CD4-positive, alpha-beta T cell treated with Interleukin-15 for 1 hour (primary cell): Measurements from ENCODE around the gene TPPP.

Experiments used
- DNase-seq: peaks from one replicate; pipeline ENCODE4 v3.0.0-alpha.2; 2020

TPPP gene

GRCh38 chr5:676699-677076 lies 16.5 kb downstream of the TPPP start:
- no peak for DNase-seq

- DNase-seq, result peak; percentile 11
Observed at GRCh38 chr5:675871-676698, 17.1 kb downstream of the TPPP start.

- DNase-seq, result no peak
Observed at GRCh38 chr5:675111-675870, 17.9 kb downstream of the TPPP start.

- no peak for DNase-seq
Observed at GRCh38 chr5:674630-675011, 18.5 kb downstream of the TPPP start.

GRCh38 chr5:673831-674629 lies 19.1 kb downstream of the TPPP start:
- no peak for DNase-seq

- DNase-seq, result no peak
Observed at GRCh38 chr5:673161-673830, 19.9 kb downstream of the TPPP start.

- peak; percentile 85 for DNase-seq
Observed at GRCh38 chr5:672329-673160, 20.6 kb downstream of the TPPP start.

- DNase-seq, result peak; percentile 66
Observed at GRCh38 chr5:671459-672328, 21.5 kb downstream of the TPPP start.

- DNase-seq, result no peak
Observed at GRCh38 chr5:670396-671270, 22.5 kb downstream of the TPPP start.

GRCh38 chr5:669842-670395 lies 23.2 kb downstream of the TPPP start:
- no peak for DNase-seq

GRCh38 chr5:669111-669841 lies 23.9 kb downstream of the TPPP start:
- no peak for DNase-seq

GRCh38 chr5:668283-668995 lies 24.7 kb downstream of the TPPP start:
- no peak for DNase-seq

- DNase-seq, result no peak
Observed at GRCh38 chr5:666816-667498, 26.2 kb downstream of the TPPP start.

- DNase-seq, result no peak
Observed at GRCh38 chr5:665956-666711, 27.0 kb downstream of the TPPP start.

- no peak for DNase-seq
Observed at GRCh38 chr5:665541-665955, 27.6 kb downstream of the TPPP start.

GRCh38 chr5:664994-665360 lies 28.2 kb downstream of the TPPP start:
- no peak for DNase-seq
